Heart right ventricle (tissue), 16 donors: ENCODE results near the gene VAX1. TPM values are rescaled to one million over a fixed set of nuclear protein-coding genes. Genes with fewer than 3 reads are reported as not detected.

Source experiments
- ATAC-seq, 8 donors: fragments of 200-7000 bp; cut with Tn5 transposase; one replicate each; pipeline ENCODE4 v1.9.1; 2020; ENCODE audit warnings: mild to moderate bottlenecking in 8 of 8, moderate library complexity in 8 of 8, moderate number of reproducible peaks in 1 of 8
- DNase-seq, 2 donors: peaks; one replicate each; pipeline ENCODE4 v3.0.0-alpha.2; 2020
- H3K27ac ChIP-seq, 10 donors: fragments of 200-600 bp; sonication (generic) in 2 of 10; one replicate each; pipeline versions ENCODE4 v1.5.0 to v1.8.0; 2020 to 2022; ENCODE audit warnings: mild to moderate bottlenecking in 3 of 10
- H3K27me3 ChIP-seq, 7 donors: fragments of 200-600 bp; one replicate each; pipeline ENCODE4 v1.8.0; 2021 to 2022; ENCODE audit warnings: mild to moderate bottlenecking in 2 of 7
- H3K36me3 ChIP-seq, 9 donors: fragments of 200-600 bp; sonication (generic) in 1 of 9; one replicate each; pipeline versions ENCODE4 v1.5.0 to v1.8.0; 2020 to 2022; ENCODE audit warnings: mild to moderate bottlenecking in 2 of 9
- H3K4me1 ChIP-seq, 9 donors: fragments of 200-600 bp; sonication (generic) in 1 of 9; one replicate each; pipeline versions ENCODE4 v1.5.0 to v1.8.0; 2020 to 2022; ENCODE audit warnings: mild to moderate bottlenecking in 4 of 9
- H3K4me3 ChIP-seq, 10 donors: fragments of 200-600 bp; sonication (generic) in 2 of 10; one replicate each; pipeline versions ENCODE4 v1.5.0 to v1.8.0; 2020 to 2022; ENCODE audit warnings: mild to moderate bottlenecking in 7 of 10, moderate library complexity in 2 of 10
- H3K9me3 ChIP-seq, 11 donors: fragments of 200-600 bp in 10 of 11; sonication (generic) in 2 of 11; one replicate each; pipeline versions ENCODE4 v1.5.0 to v1.8.0; 2013 to 2022; ENCODE audit warnings: mild to moderate bottlenecking in 2 of 11, control low read depth in 1 of 11, moderate library complexity in 1 of 11
- WGBS, 2 donors: extraction: QIAGEN DNeasy Blood & Tissue Kit; methylation state at CpG; one replicate each; pipeline ENCODE4 v1.1.7; 2013; ENCODE audit warnings: inconsistent platforms in 1 of 2; 5-methylcytosine and 5-hydroxymethylcytosine counted together
- intact Hi-C, 10 donors: fragments of 100-400 bp; cut with DNase I; formaldehyde crosslinking; loops; one replicate each; pipeline versions ENCODE4 v1.11.1 to v1.14.2; 2022
- polyA plus RNA-seq, 2 donors: library from polyadenylated mRNA; stranded (reverse); fragments of 200-250 nt; gene quantifications; one replicate each; pipeline ENCODE4 v1.2.3, GENCODE V29; 2013
- total RNA-seq, 10 donors: library from RNA; stranded (reverse); fragmentation: NEBNext Ultra II Directional in 3 of 10; extraction: Animal tissue kit (Norgen Biotek cat#: 25700) in 3 of 10; gene quantifications; one replicate each; pipeline versions ENCODE4 v1.2.1 to v1.2.4, GENCODE V29; 2021 to 2023
- TF ChIP-seq, protein P1 (sequence below), 9 donors: fragments of 200-600 bp; sonication (generic) in 2 of 9; IDR thresholded peaks; one replicate each; pipeline versions ENCODE4 v1.5.0 to v1.8.0; 2021 to 2022; ENCODE audit warnings: antibody characterized with exemption in 9 of 9, mild to moderate bottlenecking in 5 of 9, moderate library complexity in 1 of 9
- donor health status: Arrhythmogenic right ventricular cardiomyopathy.
- donor health status: ischemic (EF 13 %, LVEDD 7.1; RV severe dilation, severe dysfunction).
- donor health status: healthy with polysubstance abuse.
- donor health status: DM: no; HTN: yes; CAD: no.
- donor health status: DM: no; HTN: no; CAD: no.
- donor health status: ischemic (EF 25% LVEDD 6.9; RV normal size, moderate dysfunction).
- donor health status: ischemic (EF 25% LVEDD 5.7; RV mildly dilated, moderate dysfunction).
- donor health status: healthy.
- donor health status: DM: yes; HTN: yes; CAD: no.
- donor health status: Ischemic cardiomyopathy.
- donor health status: ischemic (EF 35%, LVEDD 5.7; RV mildly dilated, moderate dysfunction).
- donor health status: nonischemic (EF 11% LVEDD 7.7; RV severe dilation, severe dysfunction).
- donor health status: DM: yes; HTN: yes; CAD: no.
- donor health status: PGD.
- donor health status: ischemic (EF 29% LVEDD 5.4; RV normal size, mild dysfunction).
- donor health status: nonischemic (EF 23%, LVEDD 6.1; RV moderate dilation, normal function).

The VAX1 gene
- total and polyA plus RNA-seq, 12 donors = not detected

DNA sequence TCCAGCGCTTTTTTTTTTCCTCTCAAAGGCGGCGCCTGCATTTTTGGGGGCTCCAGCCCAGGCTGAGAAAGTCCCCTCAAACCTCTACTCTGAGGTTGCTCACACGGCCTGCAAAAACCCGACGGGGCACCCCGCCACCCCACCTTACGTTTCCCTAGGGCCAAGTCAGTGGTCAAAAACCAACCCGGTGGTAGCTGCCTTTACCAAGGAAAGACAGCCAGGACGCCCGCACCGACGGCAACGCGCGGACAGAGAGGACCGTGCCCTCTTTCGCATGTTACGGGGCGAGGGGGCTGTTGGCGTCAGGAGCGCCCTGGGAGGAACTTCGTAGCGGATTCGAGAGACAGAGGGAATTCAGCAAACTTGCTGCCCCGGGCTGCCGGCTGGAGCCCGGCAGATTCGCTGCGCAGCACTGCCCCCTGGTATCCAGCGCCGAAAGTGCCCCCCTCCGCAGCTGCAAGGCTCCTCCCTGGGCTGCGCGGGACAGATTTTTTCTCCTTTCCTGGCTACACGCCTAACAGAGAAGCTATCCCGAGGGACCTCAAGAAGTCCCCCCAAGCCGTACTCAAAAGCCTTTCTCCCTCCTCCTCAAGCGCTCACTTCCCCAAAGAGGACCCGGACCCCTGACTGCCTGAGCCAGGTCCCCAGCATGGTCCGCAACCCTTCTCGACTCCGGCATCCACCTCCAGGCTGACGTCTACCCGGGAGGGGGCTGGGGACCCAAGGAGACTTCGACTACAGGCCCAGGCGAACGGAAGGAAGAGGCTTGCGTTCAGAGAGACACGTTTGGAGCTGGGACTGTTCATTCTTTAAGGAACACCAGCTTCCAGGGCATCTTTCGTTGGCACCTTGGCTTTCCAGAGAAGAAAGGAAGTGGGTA, 27.7 kb upstream of the VAX1 start:
- ATAC-seq (peak; percentile 50 to 80 (median 70)), DNase-seq (peak; percentile 13 to 42)
- peaks cover 63 to 100% (median 100%) of the 10 kb centered on the region in 7 donors for H3K27me3 ChIP-seq
- H3K27ac ChIP-seq = no peak overlapping the region
- intact Hi-C loops = loop anchor here in 4 of 10 donors (2.0 to 10.0 kb wide), 4 partner anchors 367 to 481 kb away; no protein-coding TSS in a partner anchor
- peak overlapping the region in 6 of 10 donors; percentile 23 to 44 (median 30) for H3K4me3 ChIP-seq
- WGBS, 2 donors = 2% methylated on average over 51 of the region's 51 CpGs
- H3K4me1 ChIP-seq = peaks cover 0 to 53% (median 32%) of the 10 kb centered on the region in 9 donors
- H3K9me3 ChIP-seq = no peaks in the 10 kb centered on the region
- TF ChIP-seq, protein P1, sequence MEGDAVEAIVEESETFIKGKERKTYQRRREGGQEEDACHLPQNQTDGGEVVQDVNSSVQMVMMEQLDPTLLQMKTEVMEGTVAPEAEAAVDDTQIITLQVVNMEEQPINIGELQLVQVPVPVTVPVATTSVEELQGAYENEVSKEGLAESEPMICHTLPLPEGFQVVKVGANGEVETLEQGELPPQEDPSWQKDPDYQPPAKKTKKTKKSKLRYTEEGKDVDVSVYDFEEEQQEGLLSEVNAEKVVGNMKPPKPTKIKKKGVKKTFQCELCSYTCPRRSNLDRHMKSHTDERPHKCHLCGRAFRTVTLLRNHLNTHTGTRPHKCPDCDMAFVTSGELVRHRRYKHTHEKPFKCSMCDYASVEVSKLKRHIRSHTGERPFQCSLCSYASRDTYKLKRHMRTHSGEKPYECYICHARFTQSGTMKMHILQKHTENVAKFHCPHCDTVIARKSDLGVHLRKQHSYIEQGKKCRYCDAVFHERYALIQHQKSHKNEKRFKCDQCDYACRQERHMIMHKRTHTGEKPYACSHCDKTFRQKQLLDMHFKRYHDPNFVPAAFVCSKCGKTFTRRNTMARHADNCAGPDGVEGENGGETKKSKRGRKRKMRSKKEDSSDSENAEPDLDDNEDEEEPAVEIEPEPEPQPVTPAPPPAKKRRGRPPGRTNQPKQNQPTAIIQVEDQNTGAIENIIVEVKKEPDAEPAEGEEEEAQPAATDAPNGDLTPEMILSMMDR (IDR thresholded peaks at IDR 0.05) = peak in 7 of 9 donors; percentile 36 to 67 (median 55)
- no peaks in the 10 kb centered on the region for H3K36me3 ChIP-seq

- ATAC-seq (no peak), DNase-seq (no peak)
- Histone ChIP-seq H3K27me3 (peaks cover 67 to 100% (median 100%) of the 10 kb centered on the region in 7 donors), H3K9me3 (no peaks in the 10 kb centered on the region), H3K4me3 (peak overlapping the region in 6 of 10 donors; percentile 24 to 44 (median 30)), H3K27ac (no peak overlapping the region), H3K4me1 (peaks cover 0 to 53% (median 32%) of the 10 kb centered on the region in 9 donors), H3K36me3 (no peaks in the 10 kb centered on the region)
- 3 to 5% methylated on average over 32 of the region's 32 CpGs for WGBS, 2 donors
- TF ChIP-seq, protein P1 (IDR thresholded peaks at IDR 0.05) = no peak
- intact Hi-C loops = loop anchor here in 2 of 10 donors (5.0 to 10.0 kb wide), 2 partner anchors 368 to 480 kb away; no protein-coding TSS in a partner anchor
Observed at GRCh38 chr10:117164592-117165537, 26.8 kb upstream of the VAX1 start.

DNA sequence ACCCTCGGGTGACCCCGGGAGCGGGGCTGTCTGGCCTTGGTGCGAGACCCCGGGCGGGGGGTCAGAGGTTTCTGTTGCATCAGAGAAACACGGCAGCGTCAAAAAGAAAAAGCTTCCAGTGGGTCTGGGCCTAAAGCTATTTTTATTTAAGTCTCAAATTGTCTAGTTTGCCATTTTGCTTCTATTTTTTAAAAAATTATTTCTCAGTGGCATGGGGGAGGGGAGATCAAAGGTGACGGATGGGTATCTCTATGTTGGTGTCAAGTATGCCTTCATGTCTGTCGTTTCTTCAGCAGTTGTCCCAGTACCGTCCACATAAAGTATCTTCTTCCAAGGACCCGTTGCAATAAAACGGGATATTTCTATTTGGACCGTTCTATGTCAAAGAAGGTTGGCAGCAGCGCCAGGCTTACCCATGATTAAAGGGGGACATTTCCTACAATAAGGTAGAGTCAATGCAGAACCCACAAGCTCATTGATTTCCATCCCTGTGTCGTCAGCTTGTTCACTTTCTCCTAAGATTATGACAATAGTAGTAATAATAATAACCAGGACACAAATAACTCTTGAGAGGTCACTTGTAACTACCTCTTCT, 26.0 kb upstream of the VAX1 start:
- H3K27me3 ChIP-seq = peaks cover 62 to 100% (median 100%) of the 10 kb centered on the region in 7 donors
- H3K27ac ChIP-seq = no peak overlapping the region
- ATAC-seq (no peak), DNase-seq (no peak)
- peak overlapping the region in 1 of 10 donors; percentile 16 for H3K4me3 ChIP-seq
- intact Hi-C loops = loop anchor here in 1 of 10 donors (10.0 kb wide), 1 partner anchor 479 kb away; no protein-coding TSS in a partner anchor
- 11 to 19% methylated on average over 16 of the region's 16 CpGs for WGBS, 2 donors
- H3K4me1 ChIP-seq = peaks cover 0 to 53% (median 32%) of the 10 kb centered on the region in 9 donors
- H3K9me3 ChIP-seq = no peaks in the 10 kb centered on the region
- H3K36me3 ChIP-seq = no peaks in the 10 kb centered on the region
- TF ChIP-seq, protein P1 (IDR thresholded peaks at IDR 0.05) = no peak
